OCI-LY7 (cell line): Measurements from ENCODE around the gene PILRA. TPM values are rescaled to one million over a fixed set of nuclear protein-coding genes. Genes with fewer than 3 reads are reported as not detected.

Experiments used
- BruUV-seq: library from RNA; stranded (reverse); fragments of 400-500 nt; replicated peaks from 2 replicates; lab custom pipeline; 2021; lab: Mats Ljungman, UMichigan
- CTCF ChIA-PET: fragments of 300-600 bp; sonication (Branson Sonifier 250); formaldehyde crosslinking; loops from one replicate; lab custom pipeline; 2022; ENCODE audit warnings: antibody characterized with exemption; ENCODE audit not compliant: unreplicated experiment; lab: Charles Lee
- POLR2A ChIA-PET: fragments of 300-600 bp; sonication (Branson Sonifier 250); formaldehyde crosslinking; loops from one replicate; lab custom pipeline; 2022; ENCODE audit warnings: antibody characterized with exemption; lab: Charles Lee
- DNase-seq: peaks from one replicate; pipeline ENCODE4 v3.0.0-alpha.2; 2015; ENCODE audit warnings: low spot score
- H2AFZ ChIP-seq: fragments of 200-600 bp; sonication (generic), shearing (Covaris generic); 2 replicates; pipeline ENCODE4 v1.6.1; 2014; ENCODE audit warnings: mild to moderate bottlenecking, antibody characterized with exemption, low read length, moderate library complexity
- H3K27ac ChIP-seq: fragments of 200-600 bp; sonication (generic); 2 replicates; pipeline ENCODE4 v1.5.1; 2014; ENCODE audit warnings: mixed run types, low read depth, mild to moderate bottlenecking, moderate library complexity, low read length, inconsistent platforms; ENCODE audit not compliant: poor library complexity, severe bottlenecking
- H3K36me3 ChIP-seq: fragments of 200-600 bp; sonication (generic); 2 replicates; pipeline ENCODE4 v1.6.1; 2014; ENCODE audit warnings: mild to moderate bottlenecking, antibody characterized with exemption, low read length, moderate library complexity, mixed read lengths; ENCODE audit not compliant: insufficient read depth
- H3K4me1 ChIP-seq: fragments of 200-600 bp; sonication (generic); 2 replicates; pipeline ENCODE4 v1.5.1; 2014; ENCODE audit warnings: mild to moderate bottlenecking, low read length; ENCODE audit not compliant: insufficient read depth, poor library complexity, severe bottlenecking
- H3K4me2 ChIP-seq: fragments of 200-600 bp; sonication (generic); 2 replicates; pipeline ENCODE4 v1.6.1; 2014; ENCODE audit warnings: mild to moderate bottlenecking, low read length
- H3K4me3 ChIP-seq: fragments of 200-600 bp; sonication (generic); 2 replicates; pipeline ENCODE4 v1.5.1; 2014; ENCODE audit warnings: mild to moderate bottlenecking, low read depth, low read length; ENCODE audit not compliant: poor library complexity, severe bottlenecking
- H3K79me2 ChIP-seq: fragments of 200-600 bp; sonication (generic); 2 replicates; pipeline ENCODE4 v1.6.1; 2016; ENCODE audit warnings: low read depth, mild to moderate bottlenecking, low read length, moderate library complexity, mixed read lengths; ENCODE audit not compliant: insufficient read depth
- H3K9me2 ChIP-seq: fragments of 200-600 bp; sonication (generic); 2 replicates; pipeline ENCODE4 v1.6.1; 2016; ENCODE audit warnings: mild to moderate bottlenecking, low read length, mixed read lengths; ENCODE audit not compliant: insufficient read depth
- H3K9me3 ChIP-seq: fragments of 200-600 bp; sonication (generic); 2 replicates; pipeline ENCODE4 v1.6.1; 2014; ENCODE audit warnings: mild to moderate bottlenecking, mixed run types, low read length, mixed read lengths
- H4K20me1 ChIP-seq: fragments of 200-600 bp; sonication (generic); 2 replicates; pipeline ENCODE4 v1.6.1; 2014; ENCODE audit warnings: mild to moderate bottlenecking, antibody characterized with exemption, low read length, moderate library complexity, mixed read lengths; ENCODE audit not compliant: insufficient read depth
- EZH2phosphoT487 ChIP-seq: fragments of 200-600 bp; sonication (generic); IDR thresholded peaks from 2 replicates; pipeline ENCODE4 v1.6.1; 2018; ENCODE audit warnings: low read depth, borderline replicate concordance, mild to moderate bottlenecking, mixed run types, antibody characterized with exemption, low read length, moderate library complexity, mixed read lengths
- intact Hi-C: fragments of 100-400 bp; cut with micrococcal nuclease; formaldehyde crosslinking; loops from one replicate; pipeline ENCODE4 v1.10.0; 2022; ENCODE audit not compliant: unreplicated experiment
- total RNA-seq, 2 experiments: library from RNA; depleted of rRNA in 1 of 2; stranded (reverse); fragments of >200 nt in 1 of 2; shearing (Covaris generic) in 1 of 2; gene quantifications; 2 replicates each; pipeline ENCODE4 v1.2.3, GENCODE V29; 2014 to 2022
- TF ChIP-seq, protein P1 (sequence below): fragments of 200-600 bp; sonication (generic); conservative IDR thresholded peaks from 2 replicates; pipeline ENCODE4 v1.5.1; 2014; ENCODE audit warnings: mild to moderate bottlenecking, antibody characterized with exemption, low read length, moderate library complexity, mixed read lengths

The PILRA gene
- total RNA-seq, 2 experiments from 2014 or later = 8.0 to 16.0 TPM

DNA sequence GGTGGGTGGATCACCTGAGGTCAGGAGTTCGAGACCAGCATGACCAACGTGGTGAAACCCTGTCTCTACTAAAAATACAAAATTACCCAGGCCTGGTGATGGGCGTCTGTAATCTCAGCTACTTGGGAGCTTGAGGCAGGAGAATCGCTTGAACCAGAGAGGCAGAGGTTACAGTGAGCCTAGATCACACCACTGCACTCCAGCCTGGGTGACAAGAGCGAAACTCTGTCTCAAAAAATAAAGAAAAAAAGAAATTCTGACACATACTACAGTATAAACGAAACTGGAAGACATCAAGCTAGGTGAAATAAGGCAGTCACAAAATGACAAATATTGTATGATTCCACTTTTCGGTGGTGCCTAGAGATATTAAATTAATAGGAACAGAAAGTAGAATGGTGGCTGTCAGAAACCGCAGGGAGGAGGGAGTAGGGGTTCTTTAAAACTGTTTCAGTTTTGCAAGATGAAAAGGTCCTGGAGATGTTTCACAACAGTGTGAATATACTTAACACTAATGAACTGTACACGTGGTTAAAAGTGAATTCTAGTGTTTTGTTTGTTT is 23.2 kb downstream of the PILRA start:
- intact Hi-C loops = no loop called here
- Histone ChIP-seq H3K4me2 (peak overlapping the region; percentile 64), H3K27ac (peak overlapping the region; percentile 63), H3K36me3 (no peaks in the 10 kb centered on the region), H3K4me1 (peaks cover 42% of the 10 kb centered on the region), H3K9me3 (no peaks in the 10 kb centered on the region), H3K79me2 (no peaks in the 10 kb centered on the region), H3K4me3 (peak overlapping the region; percentile 19), H3K9me2 (no peaks in the 10 kb centered on the region), H2AFZ (peak overlapping the region; percentile 69), H4K20me1 (no peaks in the 10 kb centered on the region)
- DNase-seq = peak; percentile 78
- CTCF ChIA-PET = no interaction called here
- BruUV-seq = no TSS peak
- no peak for TF ChIP-seq EZH2phosphoT487
- TF ChIP-seq, protein P1, sequence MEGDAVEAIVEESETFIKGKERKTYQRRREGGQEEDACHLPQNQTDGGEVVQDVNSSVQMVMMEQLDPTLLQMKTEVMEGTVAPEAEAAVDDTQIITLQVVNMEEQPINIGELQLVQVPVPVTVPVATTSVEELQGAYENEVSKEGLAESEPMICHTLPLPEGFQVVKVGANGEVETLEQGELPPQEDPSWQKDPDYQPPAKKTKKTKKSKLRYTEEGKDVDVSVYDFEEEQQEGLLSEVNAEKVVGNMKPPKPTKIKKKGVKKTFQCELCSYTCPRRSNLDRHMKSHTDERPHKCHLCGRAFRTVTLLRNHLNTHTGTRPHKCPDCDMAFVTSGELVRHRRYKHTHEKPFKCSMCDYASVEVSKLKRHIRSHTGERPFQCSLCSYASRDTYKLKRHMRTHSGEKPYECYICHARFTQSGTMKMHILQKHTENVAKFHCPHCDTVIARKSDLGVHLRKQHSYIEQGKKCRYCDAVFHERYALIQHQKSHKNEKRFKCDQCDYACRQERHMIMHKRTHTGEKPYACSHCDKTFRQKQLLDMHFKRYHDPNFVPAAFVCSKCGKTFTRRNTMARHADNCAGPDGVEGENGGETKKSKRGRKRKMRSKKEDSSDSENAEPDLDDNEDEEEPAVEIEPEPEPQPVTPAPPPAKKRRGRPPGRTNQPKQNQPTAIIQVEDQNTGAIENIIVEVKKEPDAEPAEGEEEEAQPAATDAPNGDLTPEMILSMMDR = no peak
- POLR2A ChIA-PET = interaction anchor here (0.6 to 1.3 kb wide), 3 partner anchors 32 to 233 kb away, joined by 3 to 4 read pairs (median 3); partner anchors contain the start of gene ZCWPW1

GRCh38 chr7:100397315-100398081 is 24.2 kb downstream of the PILRA start:
- no TSS peak for BruUV-seq
- Histone ChIP-seq H4K20me1 (no peaks in the 10 kb centered on the region), H3K9me3 (no peaks in the 10 kb centered on the region), H2AFZ (peak overlapping the region; percentile 69), H3K4me3 (no peak overlapping the region), H3K4me2 (peak overlapping the region; percentile 64), H3K9me2 (no peaks in the 10 kb centered on the region), H3K27ac (peak overlapping the region; percentile 63), H3K36me3 (no peaks in the 10 kb centered on the region), H3K79me2 (no peaks in the 10 kb centered on the region), H3K4me1 (peaks cover 42% of the 10 kb centered on the region)
- no peak for DNase-seq
- TF ChIP-seq, protein P1 = no peak; the same call in 1 of the 2 replicates
- TF ChIP-seq EZH2phosphoT487 = no peak
- ChIA-PET POLR2A (interaction anchor here (0.6 to 1.0 kb wide), 3 partner anchors 13 to 225 kb away, joined by 3 to 4 read pairs (median 3); partner anchors contain the start of gene ZCWPW1), CTCF (no interaction called here)
- intact Hi-C loops = no loop called here

DNA sequence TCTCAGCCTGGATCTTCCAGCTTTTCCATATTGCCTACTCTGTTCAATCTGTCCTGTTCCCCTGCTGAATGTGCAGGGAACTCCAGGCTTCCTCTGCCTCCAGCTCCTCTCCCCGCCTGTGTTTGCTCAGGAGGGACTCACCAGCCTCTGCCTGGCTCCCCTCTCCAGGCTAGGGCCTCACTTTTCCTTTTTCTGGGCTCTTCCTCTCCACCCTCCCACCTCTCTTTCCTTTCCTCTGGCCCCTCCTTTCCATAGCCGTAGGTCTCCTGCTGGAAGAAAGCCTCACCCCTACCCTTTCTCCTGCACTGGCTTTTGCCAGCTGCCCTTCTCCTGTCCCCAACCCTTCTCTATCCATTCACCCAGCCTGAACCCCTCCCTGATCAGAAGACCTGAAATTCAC is 25.0 kb downstream of the PILRA start:
- TF ChIP-seq EZH2phosphoT487 = no peak
- TF ChIP-seq, protein P1 = no peak
- ChIA-PET CTCF (no interaction called here), POLR2A (interaction anchor here (1.0 kb wide), 1 partner anchor 14 kb away, joined by 3 read pairs; no protein-coding TSS in a partner anchor)
- BruUV-seq = no TSS peak
- Histone ChIP-seq H4K20me1 (no peaks in the 10 kb centered on the region), H3K9me2 (no peaks in the 10 kb centered on the region), H3K79me2 (no peaks in the 10 kb centered on the region), H2AFZ (no peak overlapping the region), H3K36me3 (no peaks in the 10 kb centered on the region), H3K4me3 (no peak overlapping the region), H3K27ac (no peak overlapping the region), H3K9me3 (no peaks in the 10 kb centered on the region), H3K4me1 (peaks cover 36% of the 10 kb centered on the region), H3K4me2 (no peak overlapping the region)
- no peak for DNase-seq
- intact Hi-C loops = no loop called here
